ENCODE results near the gene CDC14B.

DNA sequence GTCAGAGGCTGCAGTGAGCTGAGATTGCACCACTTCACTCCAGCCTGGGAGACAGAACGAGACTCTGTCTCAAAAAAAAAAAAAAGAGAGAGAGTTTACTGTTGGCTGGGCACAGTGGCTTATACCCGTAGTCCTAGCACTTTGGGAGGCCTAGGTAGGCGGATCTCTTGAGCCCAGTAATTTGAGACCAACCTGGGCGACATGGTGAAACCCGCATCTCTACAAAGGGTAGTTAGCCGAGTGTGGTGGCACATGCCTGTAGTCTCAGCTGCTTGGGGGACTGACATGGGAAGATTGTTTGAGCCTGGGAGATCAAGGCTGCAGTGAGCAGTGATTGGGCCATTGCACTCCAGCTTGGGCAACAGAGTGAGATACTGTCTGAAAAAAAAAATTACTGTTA, 157.1 kb downstream of the CDC14B start:
- TF ChIP-seq, protein P1, sequence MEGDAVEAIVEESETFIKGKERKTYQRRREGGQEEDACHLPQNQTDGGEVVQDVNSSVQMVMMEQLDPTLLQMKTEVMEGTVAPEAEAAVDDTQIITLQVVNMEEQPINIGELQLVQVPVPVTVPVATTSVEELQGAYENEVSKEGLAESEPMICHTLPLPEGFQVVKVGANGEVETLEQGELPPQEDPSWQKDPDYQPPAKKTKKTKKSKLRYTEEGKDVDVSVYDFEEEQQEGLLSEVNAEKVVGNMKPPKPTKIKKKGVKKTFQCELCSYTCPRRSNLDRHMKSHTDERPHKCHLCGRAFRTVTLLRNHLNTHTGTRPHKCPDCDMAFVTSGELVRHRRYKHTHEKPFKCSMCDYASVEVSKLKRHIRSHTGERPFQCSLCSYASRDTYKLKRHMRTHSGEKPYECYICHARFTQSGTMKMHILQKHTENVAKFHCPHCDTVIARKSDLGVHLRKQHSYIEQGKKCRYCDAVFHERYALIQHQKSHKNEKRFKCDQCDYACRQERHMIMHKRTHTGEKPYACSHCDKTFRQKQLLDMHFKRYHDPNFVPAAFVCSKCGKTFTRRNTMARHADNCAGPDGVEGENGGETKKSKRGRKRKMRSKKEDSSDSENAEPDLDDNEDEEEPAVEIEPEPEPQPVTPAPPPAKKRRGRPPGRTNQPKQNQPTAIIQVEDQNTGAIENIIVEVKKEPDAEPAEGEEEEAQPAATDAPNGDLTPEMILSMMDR (IDR thresholded peaks at IDR 0.05) = no peak
- TF ChIP-seq POLR2A (IDR thresholded peaks at IDR 0.05) = no peak

All from lower leg skin (tissue), 3 donors.